Stimulated activated CD4-positive, alpha-beta T cell treated with anti-CD3 and anti-CD28 coated beads, TNF-alpha, amount 100 ng/mL, for 1 hour (primary cell): ENCODE data around the gene SPHK2.

ENCODE experiments used
- DNase-seq, 3 donors: peaks; one replicate each; pipeline ENCODE4 v3.0.0-alpha.2; 2020; ENCODE audit warnings: low read depth in 3 of 3, low spot score in 1 of 3

SPHK2 gene

GRCh38 chr19:48636859-48637448, 17.6 kb downstream of the SPHK2 start, which contains the start of gene DBP:
DBP (minus strand) TSS chr19:48637379; CDS start chr19:48636994, 385 bp downstream.
- no peak for DNase-seq

DNA sequence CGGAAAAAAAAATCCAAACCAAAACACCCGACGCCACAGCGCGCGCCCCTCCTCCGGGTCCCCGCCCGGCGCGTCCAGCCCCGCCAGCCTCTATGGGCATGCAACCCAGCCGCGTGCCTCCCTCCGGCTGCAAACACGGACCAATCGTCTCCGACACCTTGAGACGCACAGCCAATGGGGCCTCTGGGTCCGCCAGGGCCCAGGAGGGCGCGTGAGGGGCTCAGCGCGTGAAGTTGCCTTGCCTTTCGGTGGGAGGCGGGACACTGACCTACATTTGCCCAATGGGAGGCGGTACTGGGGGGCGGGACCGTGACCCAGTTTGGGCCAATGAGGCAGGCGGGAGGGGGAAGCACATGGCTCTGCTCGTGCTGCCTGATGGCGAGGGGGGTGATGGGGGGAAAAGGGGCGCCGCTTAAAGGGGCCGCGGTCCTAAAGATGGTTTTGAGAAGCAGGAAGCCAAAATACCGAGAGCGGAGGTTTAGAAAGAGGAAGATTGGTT, 18.2 kb downstream of the SPHK2 start:
- DNase-seq: peak; percentile 96 to 100 (median 99)

GRCh38 chr19:48637948-48638830, 18.9 kb downstream of the SPHK2 start:
- peak; percentile 59 to 75 (median 72) for DNase-seq

DNA sequence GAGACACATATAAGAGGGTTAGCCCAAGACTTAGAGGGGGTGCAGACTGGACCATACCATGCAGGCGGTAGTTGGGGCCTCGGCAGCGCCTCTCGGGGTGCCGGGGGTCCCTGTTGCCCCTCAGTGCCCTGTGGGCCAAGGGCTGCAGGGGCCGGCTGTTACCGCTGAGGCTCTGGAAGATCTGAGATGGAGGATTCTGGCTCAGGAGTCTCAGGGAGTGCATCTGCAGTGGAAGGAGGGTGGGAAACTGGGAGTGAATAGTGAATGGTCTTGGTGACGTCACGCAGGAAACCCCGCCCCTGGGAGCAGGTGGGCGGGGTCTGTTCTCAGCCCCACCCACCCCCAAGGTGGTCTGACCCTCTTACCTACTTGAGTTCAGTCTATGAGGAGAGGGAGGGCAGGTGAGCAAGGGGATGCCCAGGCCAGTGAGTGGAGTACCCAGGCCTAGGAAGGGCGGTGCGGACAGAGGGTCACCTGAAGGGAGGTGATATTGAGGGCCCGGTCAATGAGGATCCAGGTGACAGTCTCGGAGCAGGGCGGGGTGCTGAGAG, 19.6 kb downstream of the SPHK2 start:
- DNase-seq: no peak

GRCh38 chr19:48639483-48640375, 20.4 kb downstream of the SPHK2 start:
- DNase-seq: no peak

DNA sequence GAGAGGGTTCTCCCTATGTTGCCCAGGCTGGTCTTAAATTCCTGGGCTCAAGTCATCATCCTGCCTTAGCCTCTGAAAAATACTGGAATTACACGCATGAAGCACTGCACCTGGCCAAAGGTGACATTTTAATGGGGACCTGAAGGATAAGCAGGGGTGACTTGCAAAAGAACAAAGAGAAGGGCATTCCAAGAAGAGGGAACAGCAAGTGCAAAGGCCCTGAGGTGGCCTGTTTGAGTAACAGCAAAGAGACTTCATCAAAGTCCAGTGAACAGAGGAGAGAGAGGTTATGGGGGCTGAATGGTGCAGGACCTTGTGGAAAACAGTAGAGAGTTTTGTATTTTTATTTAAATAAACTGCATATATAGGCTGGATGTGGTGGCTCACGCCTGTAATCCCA, 22.5 kb downstream of the SPHK2 start:
- no peak for DNase-seq

GRCh38 chr19:48642862-48643261, 23.6 kb downstream of the SPHK2 start:
- no peak for DNase-seq

DNA sequence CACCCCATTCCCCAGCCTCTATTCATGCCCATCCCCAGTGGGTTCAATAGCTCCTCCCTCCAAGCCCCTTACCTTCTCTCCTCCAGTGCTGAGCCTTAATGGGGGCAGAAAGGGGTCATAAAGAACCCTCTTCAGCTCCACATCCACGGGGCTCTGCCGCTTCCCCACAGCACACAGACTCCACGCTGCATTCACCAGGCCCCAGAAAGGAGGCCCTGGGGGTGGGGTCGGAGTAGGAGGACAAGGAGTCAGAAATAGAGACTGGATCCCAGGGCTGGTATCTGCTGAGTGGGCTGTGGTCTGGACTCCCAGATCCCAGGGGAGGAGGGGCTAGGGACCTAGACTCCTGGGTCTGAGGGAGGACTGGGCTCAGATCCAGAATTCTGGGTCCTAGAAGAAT, 25.0 kb downstream of the SPHK2 start:
- DNase-seq: no peak

- peak; percentile 44 to 46 (median 46) for DNase-seq
Measured at GRCh38 chr19:48644839-48645619, 25.7 kb downstream of the SPHK2 start.

DNA sequence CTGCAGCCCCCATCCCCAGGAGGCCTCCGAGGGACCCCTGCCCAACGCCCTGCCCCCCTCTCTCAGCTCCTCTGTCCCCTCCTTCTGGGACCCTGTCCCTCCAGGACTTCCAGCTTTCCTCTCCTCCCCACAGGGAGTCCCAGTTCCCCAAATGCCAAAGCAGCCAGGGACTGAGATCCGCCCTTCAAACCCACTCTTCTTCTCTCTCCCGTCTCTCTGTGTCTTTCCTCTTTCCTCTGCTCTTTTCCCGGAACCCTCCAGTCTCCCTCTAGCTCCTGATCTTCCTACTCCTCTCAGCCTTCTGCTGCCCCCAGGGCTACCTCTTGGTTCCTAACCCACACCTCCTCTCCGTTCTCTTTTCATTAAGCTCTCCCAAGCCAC, 26.3 kb downstream of the SPHK2 start:
- no peak for DNase-seq

DNA sequence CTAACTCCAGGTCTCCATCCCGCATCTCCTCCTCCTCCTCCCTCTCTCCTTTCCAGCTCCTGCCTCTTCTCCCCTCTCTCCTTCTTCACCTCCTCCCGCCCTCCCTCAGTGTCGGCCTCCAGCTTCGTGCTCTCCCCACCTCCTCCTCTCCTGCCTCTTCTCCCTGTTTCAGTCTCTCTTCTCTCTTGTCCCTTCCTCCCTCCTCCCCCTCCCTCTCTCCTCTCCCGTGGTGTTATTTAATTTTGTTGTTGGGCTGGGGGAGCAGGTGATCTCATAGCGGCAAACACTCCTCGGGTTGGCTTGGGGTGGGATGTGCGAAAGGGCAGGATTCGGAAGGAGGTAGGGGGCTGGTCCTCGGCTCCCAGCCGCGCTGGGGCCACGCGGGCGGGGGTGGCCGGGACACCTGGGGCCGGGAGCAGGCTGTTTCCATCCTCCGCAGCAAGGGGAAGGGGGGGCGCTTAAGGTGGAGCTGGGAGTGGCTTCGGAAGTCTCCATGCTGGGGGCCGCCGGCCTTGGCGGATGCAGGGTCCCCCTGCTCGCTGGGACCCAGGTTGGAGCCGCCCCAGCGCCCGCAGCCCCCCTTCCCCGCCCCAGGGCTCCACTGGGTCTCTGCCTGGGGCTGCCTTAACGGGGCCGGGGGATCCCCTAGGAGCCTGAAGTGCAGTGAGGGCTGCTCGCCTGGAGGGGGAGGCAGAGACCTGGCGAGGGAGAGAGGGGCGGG, 26.9 kb downstream of the SPHK2 start, which contains the start of gene CA11:
Gene CA11, minus strand, starts transcription at position 187 of the 721 bp plus-strand sequence. CDS start 555 bp downstream, outside the sequence.
- peak; percentile 76 to 85 (median 85) for DNase-seq

DNA sequence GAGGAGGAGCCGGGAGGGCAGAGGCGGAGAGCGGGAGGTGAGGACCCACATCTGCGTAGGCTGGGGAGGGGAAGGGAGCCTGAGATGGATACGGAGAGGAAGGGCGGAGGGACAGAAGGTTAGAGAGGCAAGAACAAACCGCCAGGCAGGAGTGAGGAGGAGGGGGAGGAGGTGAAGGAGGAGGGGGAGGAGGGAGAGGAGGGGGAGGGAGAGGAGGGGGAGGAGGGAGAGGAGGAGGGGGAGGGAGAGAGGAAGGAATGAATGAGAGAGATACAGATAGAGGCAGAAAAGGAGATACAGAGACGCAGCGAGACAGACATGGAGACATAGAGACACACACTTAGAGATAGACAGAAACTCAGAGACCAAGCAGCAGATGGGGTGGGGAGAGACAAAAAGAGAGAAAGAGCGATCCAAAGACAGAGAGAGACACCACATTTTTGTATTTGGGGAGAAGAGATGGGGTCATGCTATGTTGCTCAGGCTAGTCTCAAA, 27.5 kb downstream of the SPHK2 start:
- no peak for DNase-seq

- no peak for DNase-seq
Measured at GRCh38 chr19:48648134-48648533, 28.8 kb downstream of the SPHK2 start.

DNA sequence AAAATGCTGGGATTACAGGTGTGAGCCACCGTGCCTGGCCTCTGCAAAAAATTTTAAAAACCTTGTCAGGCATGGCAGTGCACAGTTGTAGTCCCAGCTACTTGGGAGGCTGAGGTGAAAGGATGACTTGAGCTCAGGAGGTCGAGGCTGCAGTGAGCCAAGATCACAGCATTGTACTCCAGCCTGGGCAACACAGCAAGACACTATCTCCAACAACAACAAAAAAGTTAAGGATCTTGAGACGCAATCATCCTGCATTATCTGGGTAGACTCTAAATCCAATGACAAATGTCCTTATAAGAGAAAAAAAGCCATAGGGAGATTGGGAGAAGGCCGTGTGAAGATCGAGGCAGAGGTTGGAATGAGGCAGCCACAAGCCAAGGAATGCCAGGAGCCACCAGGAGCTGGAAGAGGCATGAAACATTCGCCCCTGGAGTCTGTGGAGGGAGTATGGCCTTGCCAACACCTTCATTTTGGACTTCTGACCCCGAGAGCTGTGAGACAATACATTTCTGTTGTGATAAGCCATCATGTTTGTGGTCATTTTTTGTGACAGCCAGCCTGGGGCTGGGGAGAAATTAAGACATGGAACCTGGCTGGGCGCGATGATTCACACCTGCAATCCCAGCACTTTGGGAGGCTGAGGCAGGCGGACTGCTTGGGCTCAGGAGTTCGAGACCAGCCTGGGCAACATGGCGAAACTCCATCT, 31.8 kb downstream of the SPHK2 start:
- DNase-seq: no peak

- DNase-seq: no peak
Measured at GRCh38 chr19:48651683-48652048, 32.4 kb downstream of the SPHK2 start.

DNA sequence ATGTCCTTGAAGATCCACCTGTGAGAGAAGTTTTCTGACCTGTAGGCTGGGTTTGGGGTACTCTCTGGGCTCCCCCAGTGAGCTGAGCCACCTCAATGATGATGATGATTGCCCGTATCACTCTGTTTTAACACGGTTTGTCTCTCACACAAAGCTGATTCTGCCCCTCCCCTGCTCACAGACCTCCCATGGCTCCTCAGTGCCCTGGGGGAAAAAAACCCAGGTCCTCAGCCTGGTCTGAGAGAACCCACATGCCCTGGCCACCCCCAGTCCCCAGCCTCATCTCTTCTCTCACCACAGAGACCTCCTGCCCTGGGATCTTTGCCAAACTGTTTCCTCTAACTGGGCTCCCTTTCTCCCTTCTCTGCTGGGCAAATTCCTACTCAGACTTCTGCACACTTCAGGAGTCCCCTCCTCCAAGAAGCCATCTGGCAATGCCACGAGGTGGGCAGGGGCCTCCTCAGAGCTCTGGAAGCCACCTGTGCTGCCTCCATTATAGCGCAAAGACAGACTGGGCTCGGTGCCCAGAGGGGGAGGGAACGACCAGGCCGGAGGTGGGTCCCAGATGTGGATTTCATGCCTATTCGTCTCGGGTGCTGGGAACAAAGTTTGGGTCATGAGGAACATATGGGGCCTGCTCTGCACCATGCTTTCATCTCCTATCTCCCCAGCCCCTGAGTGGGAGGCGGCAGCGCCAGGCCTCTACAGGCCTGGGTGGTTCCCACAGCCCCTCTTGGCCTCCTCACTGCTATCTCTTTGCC, 35.2 kb downstream of the SPHK2 start:
- no peak for DNase-seq

GRCh38 chr19:48656840-48657474, 37.7 kb downstream of the SPHK2 start:
- no peak for DNase-seq
